Rectal smooth muscle tissue (tissue), 1 donor: ENCODE data around the gene PLA2G10.
"Not testable (repeated sequence)": the region's sequence is repeated elsewhere in the genome, so short reads cannot be mapped to it uniquely, and the experiment has no call there.

Experiments used
- H3K27ac ChIP-seq: one replicate; pipeline ENCODE4 v1.7.0; 2013; ENCODE audit warnings: low read depth, low read length, inconsistent platforms
- H3K27me3 ChIP-seq: one replicate; pipeline ENCODE4 v1.7.0; 2013; ENCODE audit warnings: low read length; ENCODE audit not compliant: control insufficient read depth, insufficient read depth
- H3K36me3 ChIP-seq: one replicate; pipeline ENCODE4 v1.7.0; 2013; ENCODE audit warnings: low read length; ENCODE audit not compliant: control insufficient read depth, insufficient read depth
- H3K4me1 ChIP-seq: one replicate; pipeline ENCODE4 v1.7.0; 2013; ENCODE audit warnings: low read length; ENCODE audit not compliant: control insufficient read depth, insufficient read depth
- H3K4me3 ChIP-seq: one replicate; pipeline ENCODE4 v1.7.0; 2013; ENCODE audit warnings: low read length
- H3K9ac ChIP-seq: one replicate; pipeline ENCODE4 v1.7.0; 2013; ENCODE audit warnings: low read length

Gene PLA2G10

GRCh38 chr16:14694129-14694528 is at the start of gene PLA2G10:
Gene PLA2G10 (minus strand): TSS chr16:14694308. CDS start chr16:14694229, 79 bp downstream.
- not testable (repeated sequence) for H3K4me1 ChIP-seq, H3K27me3 ChIP-seq, H3K27ac ChIP-seq, H3K9ac ChIP-seq, H3K4me3 ChIP-seq, H3K36me3 ChIP-seq

- H3K27me3 ChIP-seq, H3K27ac ChIP-seq, H3K4me3 ChIP-seq, H3K9ac ChIP-seq, H3K36me3 ChIP-seq, H3K4me1 ChIP-seq: not testable (repeated sequence)
Observed at GRCh38 chr16:14742273-14743128, 48.4 kb upstream of the PLA2G10 start, which contains the start of gene NPIPA2. Gene NPIPA2 (plus strand): TSS chr16:14742533. CDS start chr16:14748066, 5,533 bp downstream.

GRCh38 chr16:14741794-14742193 is 47.7 kb upstream of the PLA2G10 start:
- H3K9ac ChIP-seq, H3K36me3 ChIP-seq, H3K4me1 ChIP-seq, H3K27ac ChIP-seq, H3K4me3 ChIP-seq, H3K27me3 ChIP-seq: not testable (repeated sequence)

GRCh38 chr16:14740832-14741385 is 46.8 kb upstream of the PLA2G10 start:
- H3K36me3 ChIP-seq, H3K27me3 ChIP-seq, H3K4me1 ChIP-seq, H3K27ac ChIP-seq, H3K4me3 ChIP-seq, H3K9ac ChIP-seq: not testable (repeated sequence)

- H3K9ac ChIP-seq = not testable (repeated sequence)
Observed at GRCh38 chr16:14733233-14733632, 39.1 kb upstream of the PLA2G10 start.

GRCh38 chr16:14703156-14704011 is 9.3 kb upstream of the PLA2G10 start, which contains the start of gene NPIPA3:
Gene NPIPA3 (plus strand): TSS chr16:14703411. CDS start chr16:14708944, 5,533 bp downstream.
- H3K4me1 ChIP-seq = not testable (repeated sequence)

More at GRCh38 chr16:14733233-14733632, 39.1 kb upstream of the PLA2G10 start:
- H3K27me3 ChIP-seq, H3K27ac ChIP-seq, H3K4me1 ChIP-seq, H3K36me3 ChIP-seq, H3K4me3 ChIP-seq: not testable (repeated sequence)

GRCh38 chr16:14702672-14703071 is 8.6 kb upstream of the PLA2G10 start:
- not testable (repeated sequence) for H3K4me1 ChIP-seq, H3K36me3 ChIP-seq, H3K4me3 ChIP-seq, H3K27me3 ChIP-seq, H3K27ac ChIP-seq, H3K9ac ChIP-seq

More at GRCh38 chr16:14703156-14704011, 9.3 kb upstream of the PLA2G10 start, which contains the start of gene NPIPA3:
- H3K27ac ChIP-seq, H3K4me3 ChIP-seq, H3K36me3 ChIP-seq, H3K9ac ChIP-seq, H3K27me3 ChIP-seq: not testable (repeated sequence)

GRCh38 chr16:14701859-14702258 is 7.8 kb upstream of the PLA2G10 start:
- H3K27ac ChIP-seq, H3K9ac ChIP-seq, H3K36me3 ChIP-seq, H3K4me1 ChIP-seq, H3K27me3 ChIP-seq, H3K4me3 ChIP-seq: not testable (repeated sequence)

GRCh38 chr16:14685870-14686793 is 8.0 kb downstream of the PLA2G10 start:
- not testable (repeated sequence) for H3K4me3 ChIP-seq

GRCh38 chr16:14682121-14682520 is 12.0 kb downstream of the PLA2G10 start:
- Histone ChIP-seq H3K9ac (no peak overlapping the region), H3K36me3 (no peaks in the 10 kb centered on the region), H3K27ac (no peak overlapping the region), H3K4me3 (no peak overlapping the region), H3K4me1 (no peaks in the 10 kb centered on the region), H3K27me3 (no peaks in the 10 kb centered on the region)

More at GRCh38 chr16:14685870-14686793, 8.0 kb downstream of the PLA2G10 start:
- not testable (repeated sequence) for H3K4me1 ChIP-seq, H3K27ac ChIP-seq, H3K9ac ChIP-seq, H3K36me3 ChIP-seq, H3K27me3 ChIP-seq

- no peak overlapping the region for H3K4me3 ChIP-seq
- H3K27ac ChIP-seq = no peak overlapping the region
- no peaks in the 10 kb centered on the region for H3K4me1 ChIP-seq
- no peak overlapping the region for H3K9ac ChIP-seq
- H3K36me3 ChIP-seq = no peaks in the 10 kb centered on the region
- no peaks in the 10 kb centered on the region for H3K27me3 ChIP-seq
Observed at GRCh38 chr16:14681115-14681514, 13.0 kb downstream of the PLA2G10 start.
